ENCODE results near the gene ZNF830. TPM values are rescaled to one million over a fixed set of nuclear protein-coding genes. Genes with fewer than 3 reads are reported as not detected.
A peak's percentile ranks its signal among the peaks of the same experiment; 100 is the strongest.
"Not testable (repeated sequence)": the region's sequence is repeated elsewhere in the genome, so short reads cannot be mapped to it uniquely, and the experiment has no call there.

The ZNF830 gene
- total RNA-seq, 1 donor from 2014 or later = 18.5 TPM

DNA sequence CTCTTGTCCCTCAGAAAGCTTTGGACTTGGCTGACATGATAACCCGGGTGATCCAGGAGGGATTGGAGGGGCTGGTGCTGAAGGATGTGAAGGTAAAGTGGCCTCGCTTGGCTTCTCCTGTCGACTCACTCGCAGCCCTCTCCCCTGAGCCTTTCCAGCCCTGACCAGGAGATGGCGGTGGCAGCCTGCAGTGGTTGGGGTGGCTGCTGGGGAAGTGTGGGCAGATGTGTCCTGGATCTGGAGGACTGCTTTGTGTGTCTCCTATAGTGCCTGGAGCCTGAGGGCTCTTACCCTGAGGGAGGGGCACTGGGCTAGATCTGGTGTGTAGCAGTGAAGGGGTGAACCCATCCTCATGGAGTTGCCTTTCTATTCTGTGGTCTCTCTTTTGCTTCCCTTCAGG lies 36.9 kb downstream of the ZNF830 start:
- H3K36me3 Mint-ChIP-seq (ENCODE audit: low read depth, unreplicated experiment) = peaks cover 32% of the 10 kb centered on the region
- DNase-seq (ENCODE audit: low spot score) = peak; percentile 79
- TF ChIP-seq, protein P1, sequence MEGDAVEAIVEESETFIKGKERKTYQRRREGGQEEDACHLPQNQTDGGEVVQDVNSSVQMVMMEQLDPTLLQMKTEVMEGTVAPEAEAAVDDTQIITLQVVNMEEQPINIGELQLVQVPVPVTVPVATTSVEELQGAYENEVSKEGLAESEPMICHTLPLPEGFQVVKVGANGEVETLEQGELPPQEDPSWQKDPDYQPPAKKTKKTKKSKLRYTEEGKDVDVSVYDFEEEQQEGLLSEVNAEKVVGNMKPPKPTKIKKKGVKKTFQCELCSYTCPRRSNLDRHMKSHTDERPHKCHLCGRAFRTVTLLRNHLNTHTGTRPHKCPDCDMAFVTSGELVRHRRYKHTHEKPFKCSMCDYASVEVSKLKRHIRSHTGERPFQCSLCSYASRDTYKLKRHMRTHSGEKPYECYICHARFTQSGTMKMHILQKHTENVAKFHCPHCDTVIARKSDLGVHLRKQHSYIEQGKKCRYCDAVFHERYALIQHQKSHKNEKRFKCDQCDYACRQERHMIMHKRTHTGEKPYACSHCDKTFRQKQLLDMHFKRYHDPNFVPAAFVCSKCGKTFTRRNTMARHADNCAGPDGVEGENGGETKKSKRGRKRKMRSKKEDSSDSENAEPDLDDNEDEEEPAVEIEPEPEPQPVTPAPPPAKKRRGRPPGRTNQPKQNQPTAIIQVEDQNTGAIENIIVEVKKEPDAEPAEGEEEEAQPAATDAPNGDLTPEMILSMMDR (IDR thresholded peaks at IDR 0.05; ENCODE audit: unreplicated experiment) = peak; percentile 29
- H3K4me1 Mint-ChIP-seq (ENCODE audit: unreplicated experiment) = no peaks in the 10 kb centered on the region
- peaks cover 1% of the 10 kb centered on the region for H3K27me3 Mint-ChIP-seq (ENCODE audit: unreplicated experiment)
- H3K9me3 Mint-ChIP-seq (ENCODE audit: unreplicated experiment) = no peaks in the 10 kb centered on the region
- H3K4me3 Mint-ChIP-seq (ENCODE audit: unreplicated experiment) = no peak overlapping the region
- H3K27ac Mint-ChIP-seq (ENCODE audit: unreplicated experiment) = no peak overlapping the region

DNA sequence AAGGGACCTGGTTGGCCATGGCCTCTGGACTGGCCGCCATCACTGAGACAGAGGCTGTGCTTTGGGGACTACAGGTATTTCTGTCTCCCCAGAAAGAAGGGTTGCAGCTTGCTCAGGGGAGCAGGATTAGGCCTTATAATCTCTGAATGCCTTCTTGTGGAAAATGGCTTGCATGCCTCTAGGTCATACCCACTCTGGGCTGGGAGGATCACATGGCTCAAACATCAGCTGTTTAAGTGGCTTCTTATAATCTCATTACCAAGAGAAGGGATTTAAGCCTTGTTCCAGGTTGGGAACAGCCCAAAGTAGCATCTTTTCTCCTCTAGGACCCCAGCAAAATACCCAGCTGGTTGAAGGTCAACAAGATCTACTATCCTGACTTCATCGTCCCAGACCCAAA lies 38.1 kb downstream of the ZNF830 start:
- H3K4me3 Mint-ChIP-seq (ENCODE audit: unreplicated experiment) = no peak overlapping the region
- H3K27ac Mint-ChIP-seq (ENCODE audit: unreplicated experiment) = no peak overlapping the region
- no peaks in the 10 kb centered on the region for H3K4me1 Mint-ChIP-seq (ENCODE audit: unreplicated experiment)
- TF ChIP-seq, protein P1 (IDR thresholded peaks at IDR 0.05; ENCODE audit: unreplicated experiment) = no peak
- no peak for DNase-seq (ENCODE audit: low spot score)
- H3K9me3 Mint-ChIP-seq (ENCODE audit: unreplicated experiment) = no peaks in the 10 kb centered on the region
- H3K36me3 Mint-ChIP-seq (ENCODE audit: low read depth, unreplicated experiment) = peaks cover 38% of the 10 kb centered on the region
- peaks cover 1% of the 10 kb centered on the region for H3K27me3 Mint-ChIP-seq (ENCODE audit: unreplicated experiment)

DNA sequence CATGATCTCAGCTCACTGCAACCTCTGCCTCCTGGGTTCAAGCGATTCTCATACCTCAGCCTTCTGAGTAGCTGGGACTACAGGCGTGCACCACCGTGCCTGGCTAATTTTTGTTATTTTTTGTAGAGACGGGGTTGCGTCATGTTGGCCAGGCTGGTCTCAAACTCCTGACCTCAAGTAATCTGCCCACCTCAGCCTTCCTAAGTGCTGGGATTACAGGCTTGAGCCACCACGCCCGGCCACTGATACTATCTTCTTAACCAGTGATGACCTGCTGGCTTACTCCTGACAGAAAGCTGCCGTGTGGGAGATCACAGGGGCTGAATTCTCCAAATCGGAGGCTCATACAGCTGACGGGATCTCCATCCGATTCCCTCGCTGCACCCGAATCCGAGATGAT lies 39.6 kb downstream of the ZNF830 start:
- peaks cover 28% of the 10 kb centered on the region for H3K36me3 Mint-ChIP-seq (ENCODE audit: low read depth, unreplicated experiment)
- not testable (repeated sequence) for H3K27ac Mint-ChIP-seq (ENCODE audit: unreplicated experiment)

DNA sequence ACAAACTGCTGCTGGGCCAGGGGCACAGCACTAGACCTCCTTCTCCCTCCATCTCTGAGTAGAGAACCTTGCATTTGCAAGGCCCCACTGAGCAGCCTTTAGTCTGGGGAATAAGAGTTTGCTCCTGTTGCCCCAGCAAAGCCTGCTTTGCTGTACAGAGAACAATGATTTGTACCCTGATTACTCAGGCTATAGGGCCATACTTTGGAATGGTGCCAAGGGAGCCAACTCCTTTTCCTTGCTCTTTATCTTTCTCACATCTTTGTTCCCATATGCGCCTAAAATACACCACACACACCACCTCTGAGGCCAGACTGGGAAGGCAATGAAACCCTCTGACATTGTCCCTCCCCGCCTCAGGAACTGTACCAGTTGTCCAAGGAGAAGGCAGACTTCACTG lies 40.2 kb downstream of the ZNF830 start:
- no peaks in the 10 kb centered on the region for H3K4me1 Mint-ChIP-seq (ENCODE audit: unreplicated experiment)
- TF ChIP-seq, protein P1 (IDR thresholded peaks at IDR 0.05; ENCODE audit: unreplicated experiment) = no peak
- no peak for DNase-seq (ENCODE audit: low spot score)
- peaks cover 24% of the 10 kb centered on the region for H3K36me3 Mint-ChIP-seq (ENCODE audit: low read depth, unreplicated experiment)
- H3K4me3 Mint-ChIP-seq (ENCODE audit: unreplicated experiment) = peak overlapping the region; percentile 4
- no peak overlapping the region for H3K27ac Mint-ChIP-seq (ENCODE audit: unreplicated experiment)
- H3K27me3 Mint-ChIP-seq (ENCODE audit: unreplicated experiment) = peaks cover 1% of the 10 kb centered on the region
- no peaks in the 10 kb centered on the region for H3K9me3 Mint-ChIP-seq (ENCODE audit: unreplicated experiment)

More for the DNA sequence above, 39.6 kb downstream of the ZNF830 start:
- H3K4me1 Mint-ChIP-seq (ENCODE audit: unreplicated experiment); H3K4me3 Mint-ChIP-seq (ENCODE audit: unreplicated experiment); H3K9me3 Mint-ChIP-seq (ENCODE audit: unreplicated experiment); DNase-seq (ENCODE audit: low spot score); H3K27me3 Mint-ChIP-seq (ENCODE audit: unreplicated experiment): not testable (repeated sequence)

DNA sequence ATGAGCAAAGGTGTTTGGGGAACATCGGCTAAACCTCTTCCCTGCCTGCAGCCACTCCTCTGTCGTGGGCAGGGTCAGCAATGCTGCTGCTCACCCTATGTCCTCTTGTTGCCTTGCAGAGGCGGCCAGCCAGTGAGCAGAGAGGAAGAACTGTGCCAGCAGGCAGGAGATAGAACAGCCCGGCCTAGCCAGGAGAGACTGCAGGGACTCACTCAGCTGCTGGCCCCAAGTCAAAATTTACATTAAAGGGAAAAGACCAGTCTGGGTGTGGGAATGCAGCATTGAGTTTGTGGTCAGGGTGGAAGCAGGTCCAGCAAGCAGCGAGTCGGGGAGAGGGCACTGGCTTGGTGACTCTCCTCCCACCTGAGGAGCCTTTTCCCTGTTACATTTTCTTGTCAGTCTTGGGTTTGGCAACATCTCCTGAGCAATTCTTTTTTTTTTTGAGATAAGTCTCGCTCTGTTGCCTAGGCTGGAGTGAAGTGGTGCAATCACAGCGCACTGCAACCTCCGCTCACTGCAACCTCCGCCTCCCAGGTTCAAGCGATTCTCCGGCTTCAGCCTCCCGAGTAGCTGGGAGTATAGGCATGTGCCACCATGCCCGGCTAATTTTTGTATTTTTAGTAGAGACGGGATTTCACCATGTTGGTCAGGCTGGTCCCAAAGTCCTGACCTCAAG lies 41.7 kb downstream of the ZNF830 start:
- Mint-ChIP-seq H3K4me1 (ENCODE audit: unreplicated experiment) (peaks cover 2% of the 10 kb centered on the region), H3K36me3 (ENCODE audit: low read depth, unreplicated experiment) (peaks cover 27% of the 10 kb centered on the region), H3K4me3 (ENCODE audit: unreplicated experiment) (no peak overlapping the region), H3K27ac (ENCODE audit: unreplicated experiment) (no peak overlapping the region), H3K27me3 (ENCODE audit: unreplicated experiment) (peaks cover 1% of the 10 kb centered on the region), H3K9me3 (ENCODE audit: unreplicated experiment) (no peaks in the 10 kb centered on the region)
- TF ChIP-seq, protein P1 (IDR thresholded peaks at IDR 0.05; ENCODE audit: unreplicated experiment) = no peak
- no peak for DNase-seq (ENCODE audit: low spot score)
